Measurements from ENCODE around the gene CARD9.

Gene CARD9

DNA sequence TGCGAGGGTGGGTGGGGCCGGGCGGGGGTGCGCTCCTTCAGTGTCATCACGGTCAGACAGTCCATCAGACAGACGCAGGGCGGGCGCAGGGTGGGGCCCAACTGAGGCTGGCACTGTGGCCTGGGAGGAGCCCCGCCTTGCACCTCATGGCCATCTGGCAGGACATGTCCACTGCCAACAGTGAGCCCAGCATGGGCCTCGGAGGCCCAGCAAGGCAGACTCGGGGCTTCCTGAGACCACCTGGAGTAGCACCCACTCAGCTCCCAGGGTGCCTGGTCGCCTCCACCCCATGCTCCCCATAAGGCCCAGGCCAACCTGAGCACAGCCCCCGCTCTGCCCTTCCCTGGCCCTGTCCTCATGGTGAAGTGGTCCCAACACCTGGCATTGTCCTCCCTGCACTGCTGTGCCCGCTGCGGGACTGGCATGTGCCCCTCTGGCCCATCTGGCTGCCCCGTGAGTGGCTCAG is 54.7 kb downstream of the CARD9 start:
- no peak for DNase-seq

DNA sequence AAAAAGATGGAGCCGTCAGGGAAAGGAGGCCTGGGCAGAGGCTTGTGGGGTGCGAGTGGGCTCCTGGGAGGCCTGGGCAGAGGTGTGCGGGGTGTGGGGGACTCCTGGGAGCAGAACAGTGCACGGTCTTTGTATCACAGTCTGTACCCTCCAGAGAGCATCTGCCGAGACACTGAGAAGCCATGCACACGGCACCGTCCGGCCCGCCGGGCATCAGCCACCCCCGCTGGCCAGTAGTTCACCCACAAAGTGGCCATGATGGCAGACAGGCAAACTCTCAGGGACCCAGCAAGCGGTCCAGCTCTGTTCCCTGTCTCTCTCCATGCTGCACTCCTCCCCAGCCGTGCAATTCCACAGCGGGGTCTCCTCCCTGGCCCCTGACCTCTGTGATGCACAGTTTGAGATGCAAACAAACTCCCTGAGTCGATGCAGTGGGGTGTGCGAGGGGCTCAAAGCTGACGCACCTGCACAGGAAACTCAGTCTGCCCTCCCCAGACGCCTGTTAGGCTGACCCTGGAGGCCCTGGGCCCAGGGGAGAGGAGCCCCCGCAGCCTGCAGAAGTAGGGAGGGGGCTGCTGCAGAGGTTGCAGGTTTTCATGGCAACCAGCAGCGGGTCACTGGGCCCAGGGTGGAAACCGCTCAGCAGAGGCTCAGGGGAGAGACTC is 55.2 kb downstream of the CARD9 start:
- DNase-seq = no peak

DNA sequence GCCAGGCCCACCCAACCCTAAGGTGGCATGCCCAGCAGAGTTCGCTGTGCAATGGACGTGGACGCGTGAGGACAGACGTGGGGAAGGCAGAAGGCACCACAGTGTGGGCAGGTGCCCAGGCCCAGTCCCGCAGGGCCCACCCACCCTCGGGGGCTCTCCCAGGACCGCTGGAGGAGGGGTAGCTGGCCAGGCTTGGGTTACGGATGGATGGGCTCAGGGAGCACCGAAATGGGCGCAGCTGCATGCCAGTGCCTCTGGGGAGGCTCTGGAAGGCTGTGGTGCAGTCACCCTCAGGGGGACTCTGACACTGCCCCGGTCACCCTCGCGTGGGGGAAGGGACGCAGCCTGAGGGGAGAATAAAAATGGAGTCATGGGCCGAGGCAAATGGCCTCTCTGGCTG is 55.8 kb downstream of the CARD9 start:
- no peak for DNase-seq

DNA sequence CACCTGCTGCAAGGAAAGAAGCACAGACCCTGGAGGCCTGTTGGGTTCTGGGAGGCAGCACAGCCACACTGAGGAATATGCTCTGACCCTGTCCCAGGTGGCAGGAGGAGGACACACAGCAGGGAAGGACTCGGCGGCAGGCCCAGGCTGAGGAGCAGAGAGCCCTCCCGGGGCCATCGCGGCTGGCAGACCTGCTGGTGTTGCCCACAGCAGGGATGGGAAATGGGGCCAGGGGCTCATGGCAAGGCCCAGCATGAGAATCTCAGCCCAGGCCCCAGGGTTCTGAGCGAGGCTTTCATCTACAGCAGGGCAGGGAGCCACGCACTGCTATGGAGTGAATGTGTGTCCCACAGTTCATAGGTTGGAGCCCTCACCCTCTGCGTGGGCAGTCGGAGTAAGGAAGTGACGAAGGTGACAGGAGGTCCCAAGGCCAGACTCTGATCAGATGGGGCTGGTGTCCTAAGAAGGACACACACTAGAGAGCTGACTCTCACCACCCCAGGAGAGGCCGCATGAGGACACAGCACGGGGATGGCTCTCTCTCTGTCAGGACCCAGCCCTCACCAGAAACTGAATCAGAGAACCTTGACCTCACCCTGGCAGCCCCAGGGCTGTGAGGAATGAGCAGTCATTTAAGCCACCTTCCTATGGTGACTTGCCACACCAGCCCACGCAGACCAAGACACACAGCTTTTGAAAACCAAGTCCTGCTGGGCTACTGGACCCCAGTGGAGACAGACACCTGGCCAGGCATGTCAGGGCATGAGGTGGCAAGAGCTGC is 56.4 kb downstream of the CARD9 start:
- no peak for DNase-seq

DNA sequence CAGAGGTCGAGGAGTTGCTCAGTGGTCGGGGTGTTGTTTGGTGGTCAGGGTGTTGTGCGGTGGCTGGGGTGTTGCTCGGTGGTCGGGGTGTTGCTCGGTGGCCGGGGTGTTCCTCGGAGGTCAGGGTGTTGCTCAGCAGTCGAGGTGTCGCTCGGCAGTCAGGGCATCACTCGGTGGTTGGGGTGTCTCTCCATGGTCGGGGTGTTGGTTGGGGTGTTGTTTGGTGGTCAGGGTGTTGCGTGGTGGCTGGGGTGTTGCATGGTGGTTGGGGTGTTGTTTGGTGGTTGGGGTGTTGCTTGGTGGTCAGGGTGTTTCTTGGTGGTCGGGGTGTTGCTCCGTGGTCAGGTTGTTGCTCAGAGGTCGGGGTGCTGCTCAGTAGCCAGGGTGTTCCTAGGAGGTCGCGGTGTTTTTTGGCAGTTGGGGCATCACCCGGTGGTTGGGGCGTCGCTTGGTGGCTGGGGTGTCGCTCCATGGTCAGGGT is 57.2 kb downstream of the CARD9 start:
- DNase-seq = no peak

DNA sequence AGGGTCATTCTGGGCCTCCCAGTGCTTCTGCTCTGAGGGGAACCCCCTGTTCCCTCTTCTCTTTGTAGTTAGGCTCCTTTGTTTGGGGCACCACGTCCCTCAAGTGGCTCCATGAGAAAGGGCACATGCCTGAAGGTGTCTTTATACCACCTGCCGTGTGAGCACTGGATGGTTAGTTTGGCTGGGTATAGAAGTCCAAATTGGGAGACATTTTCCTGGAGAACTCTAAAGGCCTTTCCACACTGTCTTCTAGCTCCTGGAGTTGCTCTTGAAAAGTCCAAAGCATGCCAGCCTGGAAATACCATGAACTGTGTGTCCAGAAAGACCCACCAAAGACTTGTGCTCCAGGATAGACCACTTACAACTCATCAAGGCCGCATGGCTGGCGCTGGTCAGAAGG is 58.5 kb downstream of the CARD9 start:
- no peak for DNase-seq

DNA sequence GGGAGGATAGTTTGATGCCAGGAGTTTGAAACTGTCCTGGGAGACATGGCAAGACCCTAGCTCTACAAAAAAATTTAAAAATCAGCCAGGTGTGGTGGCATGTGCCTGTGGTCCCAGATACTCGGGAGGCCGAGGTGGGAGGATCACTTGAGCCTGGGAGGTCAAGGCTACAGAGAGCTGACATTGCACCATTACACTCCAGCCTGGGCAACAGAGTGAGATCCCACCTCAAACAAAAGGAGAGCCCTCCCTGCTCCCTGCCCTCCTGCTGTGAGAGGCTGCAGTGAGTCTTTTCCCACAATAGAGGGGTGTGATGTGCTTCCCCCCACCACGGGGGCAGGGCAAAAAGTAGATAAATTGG is 59.4 kb downstream of the CARD9 start:
- DNase-seq = no peak
